Measurements from ENCODE around the gene PTPN23.

PTPN23 gene

DNA sequence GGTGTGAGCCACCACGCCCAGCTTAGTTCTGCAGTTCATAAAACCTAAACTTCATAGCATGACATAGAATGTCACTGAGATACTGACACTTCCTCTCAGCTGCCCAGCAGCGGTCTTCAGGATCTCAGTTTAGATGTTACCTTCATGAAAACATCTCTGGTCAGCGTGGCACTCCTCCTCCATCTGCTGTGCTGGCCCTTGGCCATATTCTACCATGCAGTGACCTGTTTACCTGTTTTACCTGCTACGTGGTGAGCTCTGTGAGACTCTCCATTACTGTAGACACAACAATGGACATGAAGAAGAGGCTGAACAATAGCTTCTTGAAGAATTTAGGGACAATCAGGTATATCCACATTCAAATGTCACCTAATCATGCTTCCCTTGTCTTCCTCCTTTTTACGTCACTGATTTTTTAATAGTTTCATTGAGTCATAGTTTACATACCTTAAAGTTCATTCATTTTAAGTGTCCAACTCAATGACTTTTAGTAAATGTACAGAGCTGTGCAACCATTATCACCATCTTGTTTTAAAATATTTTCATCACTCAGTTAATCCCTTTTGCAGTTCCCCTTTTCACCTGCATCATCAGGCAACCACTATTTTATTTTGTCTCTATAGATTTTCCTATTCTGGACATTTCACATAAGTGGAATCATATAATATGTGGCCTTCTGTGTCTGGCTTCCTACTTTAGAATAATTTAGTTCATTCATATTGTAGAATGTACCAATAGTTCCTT lies 32.2 kb upstream of the PTPN23 start (continued):
- no peak for TF ChIP-seq PRDM10 (tag by site-specific recombination; IDR thresholded peaks at IDR 0.05)
- TF ChIP-seq ZNF707 (tag by site-specific recombination; IDR thresholded peaks at IDR 0.05) = no peak
- TF ChIP-seq ZNF548 (tag by site-specific recombination; IDR thresholded peaks at IDR 0.05) = no peak
- no peak for TF ChIP-seq ZNF658 (tag by site-specific recombination; IDR thresholded peaks at IDR 0.05)
- no peak for TF ChIP-seq ZNF16 (tag by site-specific recombination; IDR thresholded peaks at IDR 0.05; ENCODE audit: low read depth)
- no peak for TF ChIP-seq ZNF623 (tag by site-specific recombination; IDR thresholded peaks at IDR 0.05)
- TF ChIP-seq, protein P1, sequence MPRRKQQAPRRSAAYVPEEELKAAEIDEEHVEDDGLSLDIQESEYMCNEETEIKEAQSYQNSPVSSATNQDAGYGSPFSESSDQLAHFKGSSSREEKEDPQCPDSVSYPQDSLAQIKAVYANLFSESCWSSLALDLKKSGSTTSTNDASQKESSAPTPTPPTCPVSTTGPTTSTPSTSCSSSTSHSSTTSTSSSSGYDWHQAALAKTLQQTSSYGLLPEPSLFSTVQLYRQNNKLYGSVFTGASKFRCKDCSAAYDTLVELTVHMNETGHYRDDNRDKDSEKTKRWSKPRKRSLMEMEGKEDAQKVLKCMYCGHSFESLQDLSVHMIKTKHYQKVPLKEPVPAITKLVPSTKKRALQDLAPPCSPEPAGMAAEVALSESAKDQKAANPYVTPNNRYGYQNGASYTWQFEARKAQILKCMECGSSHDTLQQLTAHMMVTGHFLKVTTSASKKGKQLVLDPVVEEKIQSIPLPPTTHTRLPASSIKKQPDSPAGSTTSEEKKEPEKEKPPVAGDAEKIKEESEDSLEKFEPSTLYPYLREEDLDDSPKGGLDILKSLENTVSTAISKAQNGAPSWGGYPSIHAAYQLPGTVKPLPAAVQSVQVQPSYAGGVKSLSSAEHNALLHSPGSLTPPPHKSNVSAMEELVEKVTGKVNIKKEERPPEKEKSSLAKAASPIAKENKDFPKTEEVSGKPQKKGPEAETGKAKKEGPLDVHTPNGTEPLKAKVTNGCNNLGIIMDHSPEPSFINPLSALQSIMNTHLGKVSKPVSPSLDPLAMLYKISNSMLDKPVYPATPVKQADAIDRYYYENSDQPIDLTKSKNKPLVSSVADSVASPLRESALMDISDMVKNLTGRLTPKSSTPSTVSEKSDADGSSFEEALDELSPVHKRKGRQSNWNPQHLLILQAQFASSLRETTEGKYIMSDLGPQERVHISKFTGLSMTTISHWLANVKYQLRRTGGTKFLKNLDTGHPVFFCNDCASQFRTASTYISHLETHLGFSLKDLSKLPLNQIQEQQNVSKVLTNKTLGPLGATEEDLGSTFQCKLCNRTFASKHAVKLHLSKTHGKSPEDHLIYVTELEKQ (tag by site-specific recombination; IDR thresholded peaks at IDR 0.05; ENCODE audit: borderline replicate concordance) = no peak
- no peak for TF ChIP-seq OVOL3 (tag by site-specific recombination; IDR thresholded peaks at IDR 0.05)

DNA sequence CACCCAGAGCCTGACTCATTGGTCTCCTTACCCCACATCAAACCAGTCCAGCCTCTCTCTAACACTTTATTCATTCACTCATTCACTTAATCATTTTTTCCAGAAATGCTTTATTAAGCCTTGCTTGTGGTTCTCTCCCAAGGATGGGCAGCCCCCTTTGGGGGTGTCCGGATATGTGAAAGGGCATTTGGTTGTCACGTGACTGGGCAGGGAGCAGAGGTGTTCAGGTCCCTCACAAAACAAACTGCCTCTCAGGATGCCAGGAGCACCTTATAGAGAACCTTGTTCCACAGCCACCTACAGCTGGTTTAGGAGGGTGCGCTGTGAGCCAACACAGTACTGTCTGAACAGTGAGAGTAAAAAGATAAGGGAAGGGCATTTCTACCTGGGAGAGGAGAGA lies 25.8 kb upstream of the PTPN23 start:
- Histone ChIP-seq H3K9me3 (ENCODE audit: control insufficient read depth, insufficient read depth, low read depth, low read length) (no peaks in the 10 kb centered on the region), H3K27ac (ENCODE audit: extremely low read depth, low read depth, low read length) (no peak overlapping the region), H3K4me1 (ENCODE audit: control insufficient read depth, insufficient read depth, low read length) (no peaks in the 10 kb centered on the region), H3K36me3 (ENCODE audit: control insufficient read depth in 2 of 2, insufficient read depth in 1 of 2, low read length in 2 of 2) (no peaks in the 10 kb centered on the region), H3K4me3 (ENCODE audit: low read depth, low read length) (no peak overlapping the region)
- POLR2A ChIA-PET = interaction anchor here (1.0 kb wide), 1 partner anchor 50 kb away, joined by 3 read pairs; no protein-coding TSS in a partner anchor
- TF ChIP-seq ZXDB (tag by site-specific recombination; IDR thresholded peaks at IDR 0.05) (no peak), ZNF707 (tag by site-specific recombination; IDR thresholded peaks at IDR 0.05) (no peak), ZNF473 (tag by site-specific recombination; IDR thresholded peaks at IDR 0.05) (no peak), PRDM6 (tag by site-specific recombination; IDR thresholded peaks at IDR 0.05) (no peak), KLF16 (tag by site-specific recombination; IDR thresholded peaks at IDR 0.05) (no peak), ZNF701 (tag by site-specific recombination; IDR thresholded peaks at IDR 0.05) (no peak), ZNF133 (tag by site-specific recombination; IDR thresholded peaks at IDR 0.05) (no peak), TCF7L2 (IDR thresholded peaks at IDR 0.05; ENCODE audit: borderline replicate concordance, low read depth, low read length) (no peak), ZNF221 (tag by site-specific recombination; IDR thresholded peaks at IDR 0.05; ENCODE audit: borderline replicate concordance) (no peak), ZNF138 (tag by site-specific recombination; IDR thresholded peaks at IDR 0.05; ENCODE audit: borderline replicate concordance) (no peak), ZNF488 (tag by site-specific recombination; IDR thresholded peaks at IDR 0.05) (no peak), ZNF629 (tag by site-specific recombination; IDR thresholded peaks at IDR 0.05) (no peak)
- TF ChIP-seq, protein P2, sequence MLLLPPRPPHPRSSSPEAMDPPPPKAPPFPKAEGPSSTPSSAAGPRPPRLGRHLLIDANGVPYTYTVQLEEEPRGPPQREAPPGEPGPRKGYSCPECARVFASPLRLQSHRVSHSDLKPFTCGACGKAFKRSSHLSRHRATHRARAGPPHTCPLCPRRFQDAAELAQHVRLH (tag by site-specific recombination; IDR thresholded peaks at IDR 0.05) = no peak
- TF ChIP-seq, protein P3, sequence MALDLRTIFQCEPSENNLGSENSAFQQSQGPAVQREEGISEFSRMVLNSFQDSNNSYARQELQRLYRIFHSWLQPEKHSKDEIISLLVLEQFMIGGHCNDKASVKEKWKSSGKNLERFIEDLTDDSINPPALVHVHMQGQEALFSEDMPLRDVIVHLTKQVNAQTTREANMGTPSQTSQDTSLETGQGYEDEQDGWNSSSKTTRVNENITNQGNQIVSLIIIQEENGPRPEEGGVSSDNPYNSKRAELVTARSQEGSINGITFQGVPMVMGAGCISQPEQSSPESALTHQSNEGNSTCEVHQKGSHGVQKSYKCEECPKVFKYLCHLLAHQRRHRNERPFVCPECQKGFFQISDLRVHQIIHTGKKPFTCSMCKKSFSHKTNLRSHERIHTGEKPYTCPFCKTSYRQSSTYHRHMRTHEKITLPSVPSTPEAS (tag by site-specific recombination; IDR thresholded peaks at IDR 0.05) = no peak
- CTCF ChIA-PET = no interaction called here
